GM23248 (cell line): Measurements from ENCODE around the gene CMKLR1.

Experiments used
- EZH2 ChIP-seq: fragments of 200-600 bp; sonication (generic); IDR thresholded peaks from 2 replicates; pipeline ENCODE4 v1.6.1; 2018; ENCODE audit warnings: antibody characterized with exemption, mild to moderate bottlenecking; ENCODE audit not compliant: insufficient read depth, poor library complexity, severe bottlenecking
- EZH2phosphoT487 ChIP-seq: fragments of 200-600 bp; sonication (generic); IDR thresholded peaks from 2 replicates; pipeline ENCODE4 v1.6.1; 2018; ENCODE audit warnings: antibody characterized with exemption, moderate library complexity, mild to moderate bottlenecking, low read depth; ENCODE audit not compliant: insufficient read depth

- TF ChIP-seq EZH2: no peak
- TF ChIP-seq EZH2phosphoT487: no peak
Observed at GRCh38 chr12:108380382-108380781, 41.3 kb upstream of the CMKLR1 start.
